ENCODE measurements around the gene FBXW2.

DNA sequence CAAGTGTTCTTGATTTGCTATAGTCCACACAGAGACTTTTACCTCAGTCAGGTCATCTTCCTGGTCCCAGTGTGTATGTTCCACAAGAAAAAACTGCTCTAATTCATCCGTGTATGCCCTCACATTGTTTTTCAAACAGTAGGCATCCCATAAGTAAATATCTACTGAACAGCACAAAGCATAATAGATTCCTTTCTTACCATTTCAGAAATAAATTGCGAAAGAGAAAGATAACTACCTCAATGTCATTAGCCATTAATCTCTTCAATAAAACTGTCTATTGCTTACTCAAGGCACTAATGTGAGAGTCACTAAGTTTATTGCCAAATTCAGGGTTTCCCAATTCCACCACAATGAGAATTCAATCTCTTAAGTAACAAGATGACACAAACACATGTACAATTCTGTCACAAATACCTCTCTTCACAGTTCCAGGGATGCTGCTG lies 9.6 kb downstream of the FBXW2 start:
- TF ChIP-seq, protein P1, sequence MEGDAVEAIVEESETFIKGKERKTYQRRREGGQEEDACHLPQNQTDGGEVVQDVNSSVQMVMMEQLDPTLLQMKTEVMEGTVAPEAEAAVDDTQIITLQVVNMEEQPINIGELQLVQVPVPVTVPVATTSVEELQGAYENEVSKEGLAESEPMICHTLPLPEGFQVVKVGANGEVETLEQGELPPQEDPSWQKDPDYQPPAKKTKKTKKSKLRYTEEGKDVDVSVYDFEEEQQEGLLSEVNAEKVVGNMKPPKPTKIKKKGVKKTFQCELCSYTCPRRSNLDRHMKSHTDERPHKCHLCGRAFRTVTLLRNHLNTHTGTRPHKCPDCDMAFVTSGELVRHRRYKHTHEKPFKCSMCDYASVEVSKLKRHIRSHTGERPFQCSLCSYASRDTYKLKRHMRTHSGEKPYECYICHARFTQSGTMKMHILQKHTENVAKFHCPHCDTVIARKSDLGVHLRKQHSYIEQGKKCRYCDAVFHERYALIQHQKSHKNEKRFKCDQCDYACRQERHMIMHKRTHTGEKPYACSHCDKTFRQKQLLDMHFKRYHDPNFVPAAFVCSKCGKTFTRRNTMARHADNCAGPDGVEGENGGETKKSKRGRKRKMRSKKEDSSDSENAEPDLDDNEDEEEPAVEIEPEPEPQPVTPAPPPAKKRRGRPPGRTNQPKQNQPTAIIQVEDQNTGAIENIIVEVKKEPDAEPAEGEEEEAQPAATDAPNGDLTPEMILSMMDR (IDR thresholded peaks at IDR 0.05), result no peak
- no peak for TF ChIP-seq POLR2A (IDR thresholded peaks at IDR 0.05)
